GM20000 (cell line): ENCODE measurements around the gene PRRT4.

Experiments used
- DNase-seq: peaks from one replicate; pipeline ENCODE4 v3.0.0; 2012; ENCODE audit warnings: low spot score
- CTCF ChIP-seq: IDR thresholded peaks from 2 replicates; pipeline ENCODE4 v1.5.1; 2012; ENCODE audit warnings: mild to moderate bottlenecking, control low read depth; ENCODE audit errors: extremely low read depth, missing control alignments

Gene PRRT4

GRCh38 chr7:128380483-128381106, 19.1 kb upstream of the PRRT4 start:
- no peak for TF ChIP-seq CTCF
- DNase-seq = no peak

- no peak for DNase-seq
- no peak for TF ChIP-seq CTCF
Measured at GRCh38 chr7:128379900-128380479, 18.5 kb upstream of the PRRT4 start.

- no peak for DNase-seq
- no peak for TF ChIP-seq CTCF
Measured at GRCh38 chr7:128378637-128379036, 17.1 kb upstream of the PRRT4 start.

- no peak for TF ChIP-seq CTCF
- no peak for DNase-seq
Measured at GRCh38 chr7:128376077-128376476, 14.6 kb upstream of the PRRT4 start.

DNA sequence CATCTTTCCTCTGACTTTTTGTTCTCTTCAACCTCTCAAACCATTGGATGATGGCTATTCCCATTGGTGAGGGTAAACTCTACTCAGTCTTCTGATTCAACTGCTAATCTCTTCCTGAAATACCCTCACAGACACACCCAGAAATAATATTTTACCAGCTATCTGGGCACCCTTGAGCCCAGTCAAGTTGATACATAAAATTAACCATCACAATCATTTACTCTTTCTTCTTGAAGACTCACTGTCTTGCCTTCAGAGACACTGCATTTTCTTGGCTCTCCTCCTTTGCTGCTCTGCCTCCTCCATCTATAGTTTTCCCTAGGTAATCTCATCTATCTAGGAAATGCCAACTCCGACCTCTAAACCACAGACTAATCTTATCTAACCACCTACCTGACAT, 12.6 kb upstream of the PRRT4 start:
- TF ChIP-seq CTCF = no peak
- DNase-seq = no peak

DNA sequence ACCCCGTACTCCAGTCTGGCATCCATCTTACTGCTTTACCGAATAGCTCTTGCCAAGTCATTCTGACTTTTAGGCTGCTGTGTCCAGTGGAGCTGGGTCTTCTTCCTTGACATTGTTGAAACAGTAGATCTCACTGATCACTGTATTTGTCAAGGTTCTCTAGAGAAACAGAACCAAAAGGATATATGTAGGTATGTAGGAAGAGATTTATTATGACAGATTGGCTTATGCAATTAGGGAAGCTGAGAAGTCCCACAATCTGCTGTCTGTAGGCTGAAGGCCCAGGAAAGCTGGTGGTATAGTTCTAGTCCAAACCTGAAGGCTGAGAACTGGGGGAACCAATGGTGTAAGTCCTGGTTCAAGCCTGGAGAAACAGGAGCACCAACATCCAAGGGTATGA, 12.1 kb upstream of the PRRT4 start:
- no peak for DNase-seq
- TF ChIP-seq CTCF = no peak

- no peak for DNase-seq
- no peak for TF ChIP-seq CTCF
Measured at GRCh38 chr7:128370491-128370890, 9.0 kb upstream of the PRRT4 start.
